Gastrocnemius medialis (tissue), 4 donors: ENCODE measurements around the gene CATSPERZ.
"Not testable (repeated sequence)": the region's sequence is repeated elsewhere in the genome, so short reads cannot be mapped to it uniquely, and the experiment has no call there.

ENCODE experiments used
- POLR2A ChIP-seq, 2 donors: fragments of 450-650 bp; IDR thresholded peaks; one replicate each; pipeline ENCODE4 v1.6.1; 2017; ENCODE audit warnings: antibody characterized with exemption in 2 of 2, mild to moderate bottlenecking in 2 of 2, moderate library complexity in 2 of 2
- TF ChIP-seq, protein P1 (sequence below), 5 experiments: fragments of 450-650 bp in 3 of 5; fragments of 200-600 bp in 2 of 5; sonication (generic) in 2 of 5; IDR thresholded peaks in 4 of 5; conservative IDR thresholded peaks in 1 of 5; 1 replicate in 4 of 5; 2 replicates in 1 of 5; pipeline ENCODE4 v1.5.1; 2016 to 2019; ENCODE audit warnings: antibody characterized with exemption in 5 of 5, mild to moderate bottlenecking in 3 of 5, moderate library complexity in 3 of 5

GRCh38 chr11:64315667-64316526, 15.7 kb downstream of the CATSPERZ start:
- TF ChIP-seq, protein P1, sequence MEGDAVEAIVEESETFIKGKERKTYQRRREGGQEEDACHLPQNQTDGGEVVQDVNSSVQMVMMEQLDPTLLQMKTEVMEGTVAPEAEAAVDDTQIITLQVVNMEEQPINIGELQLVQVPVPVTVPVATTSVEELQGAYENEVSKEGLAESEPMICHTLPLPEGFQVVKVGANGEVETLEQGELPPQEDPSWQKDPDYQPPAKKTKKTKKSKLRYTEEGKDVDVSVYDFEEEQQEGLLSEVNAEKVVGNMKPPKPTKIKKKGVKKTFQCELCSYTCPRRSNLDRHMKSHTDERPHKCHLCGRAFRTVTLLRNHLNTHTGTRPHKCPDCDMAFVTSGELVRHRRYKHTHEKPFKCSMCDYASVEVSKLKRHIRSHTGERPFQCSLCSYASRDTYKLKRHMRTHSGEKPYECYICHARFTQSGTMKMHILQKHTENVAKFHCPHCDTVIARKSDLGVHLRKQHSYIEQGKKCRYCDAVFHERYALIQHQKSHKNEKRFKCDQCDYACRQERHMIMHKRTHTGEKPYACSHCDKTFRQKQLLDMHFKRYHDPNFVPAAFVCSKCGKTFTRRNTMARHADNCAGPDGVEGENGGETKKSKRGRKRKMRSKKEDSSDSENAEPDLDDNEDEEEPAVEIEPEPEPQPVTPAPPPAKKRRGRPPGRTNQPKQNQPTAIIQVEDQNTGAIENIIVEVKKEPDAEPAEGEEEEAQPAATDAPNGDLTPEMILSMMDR (IDR thresholded peaks at IDR 0.05 in 4 of 5, conservative IDR thresholded peaks at IDR 0.05 in 1 of 5): not testable (repeated sequence)
- TF ChIP-seq POLR2A (IDR thresholded peaks at IDR 0.05): not testable (repeated sequence)
